ENCODE measurements around the gene CD300LF.

Gene CD300LF

GRCh38 chr17:74730491-74731346, 18.0 kb upstream of the CD300LF start:
- DNase-seq (ENCODE audit: extremely low read depth in 1 of 2, low read depth in 1 of 2) = no peak

GRCh38 chr17:74729866-74730265, 17.1 kb upstream of the CD300LF start:
- no peak for DNase-seq (ENCODE audit: extremely low read depth in 1 of 2, low read depth in 1 of 2)

- no peak for DNase-seq (ENCODE audit: extremely low read depth in 1 of 2, low read depth in 1 of 2)
Observed at GRCh38 chr17:74729368-74729767, 16.6 kb upstream of the CD300LF start.

- DNase-seq (ENCODE audit: extremely low read depth in 1 of 2, low read depth in 1 of 2) = no peak
Observed at GRCh38 chr17:74728702-74729075, 16.0 kb upstream of the CD300LF start.

GRCh38 chr17:74728033-74728701, 15.4 kb upstream of the CD300LF start:
- no peak for DNase-seq (ENCODE audit: extremely low read depth in 1 of 2, low read depth in 1 of 2)

- DNase-seq (ENCODE audit: extremely low read depth in 1 of 2, low read depth in 1 of 2) = no peak
Observed at GRCh38 chr17:74725111-74725510, 12.4 kb upstream of the CD300LF start.

GRCh38 chr17:74723891-74724290, 11.2 kb upstream of the CD300LF start:
- DNase-seq (ENCODE audit: extremely low read depth in 1 of 2, low read depth in 1 of 2) = no peak

- DNase-seq (ENCODE audit: extremely low read depth in 1 of 2, low read depth in 1 of 2) = no peak
Observed at GRCh38 chr17:74722782-74723181, 10.1 kb upstream of the CD300LF start.

GRCh38 chr17:74720506-74720905, 7.8 kb upstream of the CD300LF start:
- DNase-seq (ENCODE audit: extremely low read depth in 1 of 2, low read depth in 1 of 2) = no peak

- no peak for DNase-seq (ENCODE audit: extremely low read depth in 1 of 2, low read depth in 1 of 2)
Observed at GRCh38 chr17:74715144-74715543, 2.4 kb upstream of the CD300LF start.

GRCh38 chr17:74713171-74713755, 540 bp upstream of the CD300LF start:
- DNase-seq (ENCODE audit: extremely low read depth in 1 of 2, low read depth in 1 of 2) = no peak

GRCh38 chr17:74712301-74712700, 422 bp downstream of the CD300LF start:
- no peak for DNase-seq (ENCODE audit: extremely low read depth in 1 of 2, low read depth in 1 of 2)

- no peak for DNase-seq (ENCODE audit: extremely low read depth in 1 of 2, low read depth in 1 of 2)
Observed at GRCh38 chr17:74711058-74711824, 1.5 kb downstream of the CD300LF start.

- no peak for DNase-seq (ENCODE audit: extremely low read depth in 1 of 2, low read depth in 1 of 2)
Observed at GRCh38 chr17:74704544-74704943, 8.2 kb downstream of the CD300LF start.

GRCh38 chr17:74703311-74703710, 9.4 kb downstream of the CD300LF start:
- no peak for DNase-seq (ENCODE audit: extremely low read depth in 1 of 2, low read depth in 1 of 2)

- DNase-seq (ENCODE audit: extremely low read depth in 1 of 2, low read depth in 1 of 2) = no peak
Observed at GRCh38 chr17:74702116-74702871, 10.4 kb downstream of the CD300LF start.

- DNase-seq (ENCODE audit: extremely low read depth in 1 of 2, low read depth in 1 of 2) = no peak
Observed at GRCh38 chr17:74699236-74699635, 13.5 kb downstream of the CD300LF start.

GRCh38 chr17:74698069-74698468, 14.7 kb downstream of the CD300LF start:
- no peak for DNase-seq (ENCODE audit: extremely low read depth in 1 of 2, low read depth in 1 of 2)

GRCh38 chr17:74697515-74697914, 15.2 kb downstream of the CD300LF start:
- DNase-seq (ENCODE audit: extremely low read depth in 1 of 2, low read depth in 1 of 2) = no peak

- no peak for DNase-seq (ENCODE audit: extremely low read depth in 1 of 2, low read depth in 1 of 2)
Observed at GRCh38 chr17:74695629-74696028, 17.1 kb downstream of the CD300LF start.

Data from activated CD8-positive, alpha-beta memory T cell treated with anti-CD3 and anti-CD28 coated beads for 1 hour (primary cell).